Middle frontal gyrus (tissue), 1 donor: Measurements from ENCODE around the gene PLCXD3.
"Not testable (repeated sequence)": the region's sequence is repeated elsewhere in the genome, so short reads cannot be mapped to it uniquely, and the experiment has no call there.

ENCODE experiments used
- DNase-seq: peaks from one replicate; pipeline ENCODE4 v3.0.0-alpha.2; 2015; ENCODE audit warnings: low spot score; ENCODE audit errors: extremely low spot score

PLCXD3 gene

DNA sequence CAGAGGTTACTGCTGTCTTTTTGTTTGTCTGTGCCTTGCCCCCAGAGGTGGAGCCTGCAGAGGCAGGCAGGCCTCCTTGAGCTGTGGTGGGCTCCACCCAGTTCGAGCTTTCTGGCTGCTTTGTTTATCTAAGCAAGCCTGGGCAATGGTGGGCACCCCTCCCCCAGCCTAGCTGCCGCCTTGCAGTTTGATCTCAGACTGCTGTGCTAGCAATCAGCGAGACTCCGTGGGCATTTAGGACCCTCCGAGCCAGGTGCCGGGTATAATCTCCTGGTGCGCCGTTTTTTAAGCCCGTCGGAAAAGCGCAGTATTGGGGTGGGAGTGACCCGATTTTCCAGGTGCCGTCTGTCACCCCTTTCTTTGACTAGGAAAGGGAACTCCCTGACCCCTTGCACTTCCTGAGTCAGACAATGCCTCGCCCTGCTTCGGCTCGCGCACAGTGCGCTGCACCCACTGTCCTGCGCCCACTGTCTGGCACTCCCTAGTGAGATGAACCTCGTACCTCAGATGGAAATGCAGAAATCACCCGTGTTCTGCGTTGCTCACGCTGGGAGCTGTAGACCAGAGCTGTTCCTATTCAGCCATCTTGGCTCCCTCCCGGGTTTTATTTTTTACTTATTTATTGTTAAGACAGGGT lies 16.8 kb downstream of the PLCXD3 start:
- DNase-seq = not testable (repeated sequence)

DNA sequence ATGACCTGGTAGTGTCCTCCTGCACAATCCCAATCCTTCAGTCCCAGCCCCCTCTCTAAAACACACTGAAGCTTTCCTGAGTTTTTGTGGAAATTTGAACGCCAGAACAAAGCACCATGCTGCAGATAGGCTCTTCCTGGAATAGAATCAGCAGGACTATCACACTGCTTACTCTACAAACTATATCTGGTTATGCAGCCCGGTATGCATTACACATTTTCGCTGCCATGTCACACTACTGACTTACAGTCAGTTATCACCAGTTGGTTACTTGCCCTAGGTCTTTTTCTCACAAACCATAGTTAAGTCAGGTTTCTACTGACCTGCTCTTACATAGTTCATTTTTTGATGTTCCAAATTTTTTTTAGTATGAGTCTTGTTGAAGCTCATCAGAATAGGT lies 24.9 kb downstream of the PLCXD3 start:
- DNase-seq = no peak

DNA sequence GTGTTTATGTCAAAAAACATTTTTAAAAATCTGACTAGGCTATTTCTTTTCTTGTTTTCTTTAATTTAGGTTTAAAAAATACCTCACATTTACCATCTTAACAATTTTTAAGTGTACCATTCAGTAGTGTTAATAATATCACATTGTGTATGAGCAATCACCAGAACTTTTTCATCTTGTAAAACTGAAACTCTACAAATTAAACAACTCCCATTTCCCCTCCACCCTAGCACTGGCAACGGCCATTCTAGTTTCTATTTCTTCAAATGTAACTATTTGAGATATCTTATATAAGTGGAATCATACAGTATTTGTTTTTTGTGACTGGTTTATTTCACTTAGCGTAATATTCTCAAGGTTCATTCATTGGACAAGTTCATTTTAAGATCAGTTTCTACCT lies 27.7 kb downstream of the PLCXD3 start:
- no peak for DNase-seq

DNA sequence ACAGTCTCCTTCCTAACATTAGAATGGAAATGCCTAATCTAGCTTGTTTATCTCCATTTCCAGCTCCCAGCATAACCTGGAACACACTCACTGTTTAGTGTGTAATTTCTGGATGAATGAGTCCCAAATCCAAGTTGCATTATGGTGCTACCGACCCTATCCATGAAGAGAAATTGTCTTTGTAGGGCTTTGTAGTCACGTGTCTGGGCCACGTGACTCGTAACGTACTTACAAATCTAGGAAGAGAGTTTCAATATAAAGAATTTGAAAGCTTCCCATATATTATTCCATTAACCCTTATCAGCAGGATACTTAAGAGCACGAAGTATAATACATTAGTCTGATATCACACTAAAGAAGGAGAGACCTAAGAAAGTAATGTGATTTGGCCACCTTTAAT lies 28.2 kb downstream of the PLCXD3 start:
- no peak for DNase-seq

DNA sequence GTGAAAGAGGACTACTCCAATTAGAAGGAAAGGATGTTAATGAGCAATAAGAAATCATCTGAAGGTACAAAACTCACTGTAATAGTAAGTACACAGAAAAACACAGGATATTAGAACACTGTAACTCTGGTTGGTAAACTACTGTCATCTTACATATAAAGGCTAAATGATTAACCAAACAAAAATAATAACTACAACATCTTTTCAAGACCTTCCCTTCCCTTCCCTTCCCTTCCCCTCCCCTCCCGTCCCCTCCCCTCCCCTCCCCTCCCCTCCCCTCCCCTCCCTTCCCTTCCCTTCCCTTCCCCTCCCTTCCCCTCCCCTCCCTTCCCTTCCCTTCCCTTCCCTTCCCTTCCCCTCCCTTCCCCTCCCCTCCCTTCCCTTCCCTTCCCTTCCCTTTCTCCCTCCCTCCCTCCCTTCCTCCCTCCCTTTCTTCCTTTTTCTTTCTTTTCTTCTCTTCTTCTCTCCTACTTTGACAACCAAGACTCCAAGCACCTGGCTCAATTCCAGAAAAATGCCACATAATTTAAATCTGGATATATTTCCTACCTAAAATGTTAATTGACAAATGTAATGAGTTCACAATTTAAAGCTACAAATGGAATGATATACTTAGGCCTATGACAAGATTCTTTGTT lies 38.7 kb downstream of the PLCXD3 start:
- DNase-seq = not testable (repeated sequence)

DNA sequence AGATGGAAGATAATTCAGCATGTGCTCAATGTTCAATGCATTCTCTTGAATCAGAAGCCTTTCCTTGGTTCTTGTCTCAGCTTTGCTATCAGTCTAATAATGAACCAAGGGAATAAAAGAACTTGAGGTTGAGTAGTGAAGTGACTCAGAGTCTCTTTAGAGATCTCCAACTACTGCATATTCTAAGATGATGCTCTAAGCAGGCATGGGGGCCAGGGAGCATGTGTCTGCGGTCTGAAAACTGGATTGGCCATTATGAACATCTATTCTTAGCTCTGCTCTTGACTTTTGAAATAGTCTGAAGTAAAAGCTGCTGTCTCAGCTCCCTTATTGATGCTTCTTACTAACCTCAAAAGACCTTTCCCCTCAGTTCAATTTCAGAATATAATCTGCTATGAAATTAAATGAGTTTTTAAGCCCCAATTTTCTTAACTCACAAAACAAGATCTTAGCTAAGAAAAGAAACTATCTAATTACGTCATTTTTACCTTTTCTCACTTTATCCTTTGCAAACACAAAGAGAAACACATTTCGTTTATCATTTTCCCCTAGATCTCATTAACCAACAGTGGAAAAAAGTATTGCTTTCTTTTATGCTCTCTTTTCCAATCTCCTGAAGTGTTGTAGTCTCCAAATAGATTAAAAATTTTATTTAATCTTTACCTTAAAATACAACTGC lies 44.8 kb downstream of the PLCXD3 start:
- DNase-seq = no peak

DNA sequence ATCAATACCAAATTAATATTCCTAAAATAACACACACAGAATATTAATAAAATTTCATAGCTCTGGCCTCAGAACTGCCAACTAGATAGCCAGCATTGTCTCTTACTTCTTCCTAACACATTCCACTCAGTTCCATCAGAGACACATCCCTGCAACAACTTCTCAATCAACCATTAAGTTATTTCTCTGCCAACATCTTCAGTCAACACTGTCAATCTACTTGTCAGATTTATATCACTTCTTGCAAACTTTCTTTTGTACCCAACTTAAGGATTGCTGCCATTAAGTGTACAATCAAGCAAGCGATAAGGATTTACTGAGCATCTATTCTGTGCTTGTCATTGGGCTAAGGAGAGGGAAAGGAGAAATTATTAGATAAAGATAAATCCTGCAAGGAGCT lies 50.8 kb downstream of the PLCXD3 start:
- no peak for DNase-seq

DNA sequence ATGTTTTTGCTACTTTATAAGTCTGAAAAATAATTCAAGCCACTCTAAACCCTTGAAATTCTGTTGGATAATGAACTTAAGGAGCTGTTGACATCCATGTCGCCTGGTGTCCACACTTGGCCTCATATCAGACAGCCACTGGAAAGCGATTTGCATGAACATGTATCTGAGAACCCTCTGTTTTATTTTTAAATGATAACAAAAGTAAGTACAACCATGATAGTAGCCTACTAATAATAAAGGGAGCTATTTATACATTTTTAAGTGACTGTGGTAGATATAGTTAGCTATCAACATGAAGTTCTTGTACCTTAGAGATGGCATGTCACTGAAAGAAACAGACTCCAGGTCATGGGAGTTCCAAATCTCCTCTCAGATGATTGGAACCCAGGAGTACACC lies 53.3 kb downstream of the PLCXD3 start:
- no peak for DNase-seq

DNA sequence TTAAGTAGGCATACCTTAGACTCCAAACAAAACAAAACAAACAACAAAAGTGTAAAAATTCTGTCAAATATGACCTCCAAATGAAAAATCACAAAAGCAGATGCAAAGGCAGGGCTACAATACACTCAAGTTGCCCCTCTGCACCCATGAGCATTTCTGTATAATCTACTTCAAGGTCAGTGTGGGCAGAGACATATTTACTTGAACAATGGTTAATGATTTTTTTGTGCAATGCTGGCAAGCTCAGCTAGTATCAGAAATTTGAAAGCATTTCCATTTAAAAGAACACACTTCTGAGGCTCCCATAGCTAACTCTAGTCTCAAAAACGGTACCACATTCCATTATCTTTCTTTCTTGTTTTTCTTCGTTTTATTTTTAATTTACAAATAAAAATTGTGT lies 57.9 kb downstream of the PLCXD3 start:
- no peak for DNase-seq

DNA sequence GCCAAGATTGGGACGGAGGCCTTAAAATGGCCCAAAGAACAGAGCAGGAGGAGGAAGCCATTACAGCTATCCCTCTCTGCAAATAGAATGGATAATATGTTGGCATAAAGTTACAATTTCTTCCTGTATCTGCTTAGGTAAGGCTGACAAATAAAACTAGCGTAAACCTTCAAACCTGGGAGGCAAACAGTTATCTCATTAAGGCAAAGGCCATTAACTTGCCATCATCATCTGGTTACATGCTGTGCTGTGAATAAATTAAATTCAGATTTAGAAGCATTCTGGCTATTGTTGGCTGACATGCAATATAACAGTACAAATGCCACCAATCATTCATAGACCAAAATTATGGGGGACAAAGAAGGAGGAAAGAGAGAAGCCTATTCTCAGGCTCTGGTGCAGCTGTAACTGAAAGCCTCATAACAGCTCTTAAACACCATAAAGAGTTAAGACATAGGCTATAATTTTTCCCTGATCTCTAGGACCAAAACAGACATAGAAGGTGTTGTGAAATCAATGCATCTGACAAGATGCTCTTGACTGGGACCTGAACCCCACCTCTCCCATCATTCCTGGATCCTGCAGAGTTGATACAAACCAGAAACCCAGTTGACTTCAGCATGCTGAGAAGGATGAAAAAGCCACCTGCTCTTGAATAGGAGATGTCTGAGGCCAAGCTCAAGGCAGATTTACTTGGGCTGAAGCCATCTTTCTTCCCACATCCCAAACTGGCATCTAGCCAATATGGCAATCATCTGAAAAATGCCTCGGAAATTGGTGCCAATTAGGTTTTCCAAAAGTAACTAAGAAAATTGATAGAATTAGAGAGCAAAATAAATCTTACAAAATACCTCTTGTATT lies 62.5 kb downstream of the PLCXD3 start:
- DNase-seq = no peak

DNA sequence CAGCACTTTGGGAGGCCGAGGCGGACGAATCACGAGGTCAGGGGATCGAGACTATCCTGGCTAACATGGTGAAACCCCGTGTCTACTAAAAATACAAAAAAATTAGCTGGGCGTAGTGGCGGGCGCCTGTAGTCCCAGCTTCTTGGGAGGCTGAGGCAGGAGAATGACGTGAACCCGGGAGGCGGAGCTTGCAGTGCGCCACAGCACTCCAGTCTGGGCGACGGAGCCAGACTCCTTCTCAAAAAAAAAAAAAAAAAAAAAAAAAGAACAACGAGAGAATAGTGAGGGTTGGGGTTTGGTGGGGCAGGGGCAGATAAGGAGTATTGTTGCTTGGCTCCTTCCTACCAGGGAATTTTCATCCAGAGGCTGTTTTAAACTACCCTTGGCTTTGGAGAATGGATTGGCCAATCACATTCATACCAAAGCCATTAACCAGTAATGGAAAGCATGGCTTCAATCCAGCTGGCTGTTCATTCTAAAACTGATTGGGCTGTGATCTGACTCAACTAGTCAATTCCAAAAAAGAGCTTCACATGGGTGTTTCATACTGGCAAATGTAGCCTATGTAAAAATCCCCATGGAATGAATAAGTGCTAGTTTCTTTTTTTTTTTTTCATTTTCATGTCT lies 64.4 kb downstream of the PLCXD3 start:
- no peak for DNase-seq

DNA sequence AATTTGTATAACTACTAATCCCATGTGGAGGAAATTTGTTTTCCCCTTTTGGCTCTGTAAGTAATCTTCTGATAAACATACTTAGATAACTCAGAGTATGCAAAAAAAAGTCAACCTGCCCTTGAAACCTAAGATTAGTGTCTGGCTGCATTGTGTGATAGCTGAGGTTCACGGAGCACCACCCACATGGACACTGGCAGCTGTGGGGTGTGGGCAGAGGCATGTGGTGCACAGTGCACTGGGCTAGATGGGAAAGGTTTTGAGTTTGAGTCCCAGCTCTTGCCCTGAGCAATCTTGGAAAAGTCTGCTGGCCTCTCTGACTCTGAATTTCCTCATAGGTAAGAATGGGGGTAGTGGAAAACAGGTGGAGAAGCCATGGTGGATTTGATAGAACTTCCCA lies 75.1 kb downstream of the PLCXD3 start:
- DNase-seq = no peak

DNA sequence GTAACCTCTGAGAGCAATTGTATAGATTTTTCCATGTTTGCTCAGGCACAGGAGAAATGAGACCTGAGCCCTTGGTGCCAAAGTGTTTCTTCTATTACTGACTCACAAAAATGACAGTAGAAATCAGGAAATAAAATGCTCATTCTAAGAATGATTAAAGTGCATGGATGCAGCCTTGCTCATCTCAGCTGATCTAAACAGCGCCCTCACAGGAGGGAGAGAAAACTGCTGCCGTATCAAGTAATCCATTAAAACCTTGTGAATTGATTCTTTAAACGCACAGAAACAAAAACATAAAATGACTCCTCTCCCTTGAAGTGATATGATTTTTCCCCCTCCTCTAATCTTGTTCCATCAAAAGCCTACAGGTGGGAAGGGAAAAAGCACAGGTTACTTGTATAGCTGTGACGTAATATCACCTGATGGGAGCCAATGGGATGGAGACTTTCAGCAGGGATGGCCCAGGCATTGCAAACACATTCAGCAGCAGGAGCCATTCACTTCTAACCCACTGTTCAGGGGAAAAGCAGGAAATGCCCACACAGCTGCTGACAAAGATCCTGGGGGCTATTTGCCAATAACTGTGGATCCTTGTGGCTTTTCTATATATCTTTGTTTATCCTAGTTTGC lies 76.7 kb downstream of the PLCXD3 start:
- DNase-seq = no peak

DNA sequence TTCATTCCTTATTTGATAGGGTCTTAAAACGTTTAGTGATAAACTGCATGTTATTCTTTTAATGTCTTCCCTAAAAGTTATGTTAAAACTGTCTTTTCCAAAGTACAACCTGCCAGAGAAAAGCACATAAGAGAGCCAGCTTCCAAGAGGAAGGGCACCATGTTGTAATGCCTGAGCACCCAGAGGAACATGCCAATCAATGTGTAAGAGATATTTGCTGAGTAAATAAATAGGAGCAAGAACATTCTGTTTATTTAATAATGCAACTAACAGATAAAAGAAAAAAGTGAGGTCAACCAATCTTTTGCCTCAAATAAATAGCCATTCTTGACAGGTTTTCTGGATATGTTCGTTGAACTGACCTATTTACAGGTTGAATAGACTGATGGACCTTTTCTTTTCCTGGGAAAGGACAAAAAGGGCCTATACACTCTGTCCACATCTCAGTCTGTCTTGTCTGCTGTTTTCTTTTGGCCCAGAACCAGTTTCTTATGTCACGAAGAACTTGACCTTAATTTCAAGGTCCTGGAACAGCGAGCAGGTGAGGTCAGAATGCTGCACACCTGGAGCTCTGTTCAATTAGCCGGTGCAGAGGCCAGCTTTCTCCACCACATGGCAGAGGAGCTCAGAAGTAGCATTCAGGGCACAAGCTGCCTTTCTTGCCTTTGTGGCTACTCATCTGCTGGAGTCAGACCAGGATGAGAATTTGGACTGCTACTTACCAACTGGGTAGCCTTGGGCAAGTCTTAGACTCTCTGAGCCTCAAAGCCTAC lies 77.7 kb downstream of the PLCXD3 start:
- no peak for DNase-seq

DNA sequence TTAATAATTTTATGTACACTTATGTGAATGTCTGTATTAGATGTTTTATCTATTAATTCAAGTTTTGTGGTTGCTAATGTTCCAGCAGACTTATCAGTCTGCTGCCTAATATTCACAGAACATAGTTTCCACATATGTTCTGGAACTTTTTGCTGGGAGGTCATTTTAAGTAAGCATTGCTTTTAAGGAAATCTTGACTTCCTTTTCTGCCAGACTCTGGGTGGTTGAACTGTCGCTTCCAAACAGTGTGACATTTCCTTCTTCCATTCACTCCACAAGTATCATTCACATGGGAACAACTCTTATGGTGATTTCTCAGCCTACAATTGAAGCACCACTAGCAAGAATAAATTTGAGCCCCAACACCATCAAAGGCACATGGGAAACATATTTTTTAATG lies 82.9 kb downstream of the PLCXD3 start:
- DNase-seq = no peak

DNA sequence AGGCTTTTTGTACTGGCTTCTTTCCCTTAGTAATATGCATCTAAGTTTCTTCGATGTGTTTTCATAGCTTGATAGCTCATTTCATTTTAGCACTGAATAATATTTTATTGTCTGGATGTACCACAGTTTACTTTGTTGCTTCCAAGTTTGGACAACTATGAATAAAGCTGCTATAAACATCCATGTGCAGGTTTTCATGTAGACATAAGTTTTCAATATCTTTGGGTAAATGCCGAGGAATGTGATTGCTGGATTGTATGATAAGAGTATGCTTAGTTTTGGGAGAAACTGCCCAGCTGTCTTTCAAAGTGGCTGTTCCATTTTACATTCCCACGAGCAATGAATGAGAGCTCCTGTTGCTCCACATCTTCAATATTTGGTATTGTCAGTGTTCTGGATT lies 84.7 kb downstream of the PLCXD3 start:
- DNase-seq = no peak

DNA sequence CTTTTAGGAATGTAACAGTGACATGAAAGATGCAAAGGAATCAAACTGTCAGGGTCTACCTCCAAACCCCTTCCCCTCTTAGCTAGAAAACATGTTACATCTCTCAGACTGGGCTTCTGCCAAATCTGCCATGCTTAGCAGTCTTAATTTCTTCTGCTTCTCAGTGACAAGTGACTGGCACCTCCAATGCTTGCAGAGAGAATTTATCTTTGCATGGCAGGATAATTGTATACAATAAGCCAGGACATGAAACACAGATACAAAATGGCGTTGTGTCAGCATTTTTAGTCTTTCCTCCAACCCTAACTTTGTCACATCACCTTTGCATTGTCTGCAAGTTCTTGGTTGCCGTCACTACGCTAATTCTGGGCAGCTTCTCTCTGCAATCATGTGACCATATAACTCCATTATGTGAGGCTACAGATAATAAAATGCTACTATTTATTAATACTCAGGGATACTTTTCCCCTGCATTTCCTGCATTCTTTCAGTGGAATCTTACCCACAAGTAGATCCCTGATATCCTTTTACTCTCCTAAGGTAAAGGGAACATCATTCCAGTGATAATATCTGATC lies 89.8 kb downstream of the PLCXD3 start:
- no peak for DNase-seq

DNA sequence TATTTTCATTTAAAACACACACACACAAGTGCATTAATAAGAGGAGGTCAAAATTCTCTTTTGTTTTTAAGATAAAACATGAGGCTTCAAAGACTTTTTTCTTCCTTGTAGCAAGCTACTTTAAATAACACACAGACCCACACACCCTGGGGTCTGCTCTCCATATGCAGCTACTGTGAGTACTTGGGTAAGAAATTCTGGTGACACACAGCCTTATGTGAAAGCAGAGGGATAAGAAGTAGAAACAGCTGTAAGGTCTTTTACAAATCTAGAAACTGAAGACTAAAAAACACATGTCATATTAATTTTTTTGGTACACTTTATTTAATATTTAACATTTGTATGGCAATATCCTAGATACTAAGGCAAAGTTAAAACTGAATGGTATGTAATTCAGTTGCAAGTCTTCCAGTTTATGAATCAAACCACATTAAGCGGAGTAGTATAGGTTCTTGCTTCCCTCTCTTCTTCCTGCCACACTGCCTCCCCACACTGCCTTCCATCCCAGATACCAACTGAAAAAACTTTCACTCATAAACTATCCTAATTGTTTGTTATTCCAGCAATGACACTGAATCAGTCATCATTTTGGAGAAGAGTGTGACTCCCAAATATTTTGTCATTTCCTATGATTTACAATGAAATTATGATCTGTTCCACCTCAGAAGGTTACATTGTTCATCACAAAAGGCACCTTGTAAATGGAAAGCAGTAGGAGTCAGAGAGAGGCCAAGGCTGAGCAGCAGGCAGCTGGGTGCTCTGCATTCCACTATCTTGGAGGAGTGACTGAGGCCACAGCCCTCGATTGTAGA lies 92.0 kb downstream of the PLCXD3 start:
- no peak for DNase-seq

DNA sequence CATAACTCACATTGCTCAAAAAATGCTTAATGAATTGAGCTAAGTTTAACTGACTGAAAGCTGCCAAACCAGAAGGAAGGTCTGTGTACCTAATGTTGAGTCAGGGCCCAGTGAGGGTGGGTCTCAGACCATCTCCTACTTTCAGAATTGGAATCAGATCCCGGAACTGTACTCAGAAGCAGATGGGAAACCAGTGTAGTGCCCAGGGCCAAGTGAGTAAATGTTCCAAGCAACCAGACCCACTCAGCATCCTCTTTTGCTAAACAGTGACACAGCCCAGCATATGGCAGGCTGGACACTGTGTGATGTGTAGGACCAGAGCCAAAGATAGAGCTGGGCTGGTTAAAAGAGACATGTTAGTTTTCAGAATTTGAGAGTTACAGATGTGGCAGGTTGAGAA lies 94.1 kb downstream of the PLCXD3 start:
- no peak for DNase-seq
